Neural progenitor cell (in vitro differentiated cells): ENCODE data around the gene PIGM. TPM values are rescaled to one million over a fixed set of nuclear protein-coding genes. Genes with fewer than 3 reads are reported as not detected.

Source experiments
- DNase-seq: peaks from one replicate; pipeline ENCODE4 v3.0.0-alpha.2; 2016; ENCODE audit warnings: low spot score
- H2AFZ ChIP-seq: fragments of 200-600 bp; sonication (generic); replicated peaks from 2 replicates; pipeline ENCODE4 v1.6.1; 2016; ENCODE audit warnings: antibody characterized with exemption
- H3F3A ChIP-seq: fragments of 200-600 bp; sonication (generic); 2 replicates; pipeline ENCODE4 v1.6.1; 2016; ENCODE audit warnings: antibody characterized with exemption, low read depth
- H3K27ac ChIP-seq: fragments of 200-600 bp; sonication (generic); 2 replicates; pipeline ENCODE4 v1.5.1; 2016; ENCODE audit warnings: mild to moderate bottlenecking
- H3K27me3 ChIP-seq: fragments of 200-600 bp; sonication (generic); 2 replicates; pipeline ENCODE4 v1.6.1; 2016; ENCODE audit warnings: mild to moderate bottlenecking, moderate library complexity
- H3K36me3 ChIP-seq: fragments of 200-600 bp; sonication (generic); 2 replicates; pipeline ENCODE4 v1.5.1; 2016
- H3K4me1 ChIP-seq: fragments of 200-600 bp; sonication (generic); 2 replicates; pipeline ENCODE4 v1.6.1; 2016; ENCODE audit warnings: mixed run types
- H3K4me2 ChIP-seq: fragments of 200-600 bp; sonication (generic); 2 replicates; pipeline ENCODE4 v1.6.1; 2016
- H3K4me3 ChIP-seq: fragments of 200-600 bp; sonication (generic); 2 replicates; pipeline ENCODE4 v1.5.1; 2016
- H3K79me2 ChIP-seq: fragments of 200-600 bp; sonication (generic); 2 replicates; pipeline ENCODE4 v1.6.1; 2016; ENCODE audit warnings: low read depth
- H3K9ac ChIP-seq: fragments of 200-600 bp; sonication (generic); 2 replicates; pipeline ENCODE4 v1.6.1; 2016
- H3K9me3 ChIP-seq: fragments of 200-600 bp; sonication (generic); 2 replicates; pipeline ENCODE4 v1.5.1; 2016; ENCODE audit warnings: low read depth
- H4K20me1 ChIP-seq: fragments of 200-600 bp; sonication (generic); 2 replicates; pipeline ENCODE4 v1.6.1; 2016; ENCODE audit warnings: low read depth
- H3K27ac Mint-ChIP-seq: 3 replicates; pipeline ENCODE4 v1.8.0; 2021; ENCODE audit warnings: mixed read lengths
- H3K27me3 Mint-ChIP-seq: 2 replicates; pipeline ENCODE4 v1.8.0; 2022; ENCODE audit warnings: low read depth, mild to moderate bottlenecking, inconsistent platforms, moderate library complexity, mixed read lengths; ENCODE audit not compliant: insufficient read depth
- H3K36me3 Mint-ChIP-seq: 3 replicates; pipeline ENCODE4 v1.8.0; 2021; ENCODE audit warnings: mixed read lengths
- H3K4me1 Mint-ChIP-seq: 3 replicates; pipeline ENCODE4 v1.8.0; 2021; ENCODE audit warnings: mixed read lengths
- H3K4me3 Mint-ChIP-seq: 3 replicates; pipeline ENCODE4 v1.8.0; 2021; ENCODE audit warnings: mild to moderate bottlenecking, moderate library complexity, mixed read lengths
- H3K9me3 Mint-ChIP-seq: 3 replicates; pipeline ENCODE4 v1.8.0; 2020; ENCODE audit warnings: mixed read lengths
- EZH2 ChIP-seq: fragments of 200-600 bp; sonication (generic); IDR thresholded peaks from 2 replicates; pipeline ENCODE4 v1.6.1; 2017; ENCODE audit warnings: antibody characterized with exemption, mild to moderate bottlenecking, moderate library complexity
- EZH2phosphoT487 ChIP-seq: fragments of 200-600 bp; sonication (generic); IDR thresholded peaks from 2 replicates; pipeline ENCODE4 v1.6.1; 2017; ENCODE audit warnings: antibody characterized with exemption
- total RNA-seq: library from RNA; depleted of rRNA; stranded (reverse); fragments of >200 nt; gene quantifications from 2 replicates; pipeline ENCODE4 v1.2.3, GENCODE V29; 2015; ENCODE audit warnings: low replicate concordance
- TF ChIP-seq, protein P1 (sequence below): fragments of 200-600 bp; sonication (generic); IDR thresholded peaks from 2 replicates; pipeline ENCODE4 v1.5.1; 2017; ENCODE audit warnings: antibody characterized with exemption, mild to moderate bottlenecking

The PIGM gene
- total RNA-seq, 1 donor from 2014 or later, result 7.1 TPM

GRCh38 chr1:159996653-159997052 is 35.1 kb downstream of the PIGM start:
- H3K4me2 ChIP-seq, result no peak overlapping the region
- Mint-ChIP-seq H3K27ac (no peak overlapping the region), H3K36me3 (no peaks in the 10 kb centered on the region), H3K4me3 (no peak overlapping the region), H3K27me3 (peaks cover 3% of the 10 kb centered on the region), H3K9me3 (no peaks in the 10 kb centered on the region), H3K4me1 (no peaks in the 10 kb centered on the region)
- no peaks in the 10 kb centered on the region for H3K4me1 ChIP-seq
- no peaks in the 10 kb centered on the region for H3K27me3 ChIP-seq
- no peak overlapping the region for H3K9ac ChIP-seq
- DNase-seq, result no peak
- H3K36me3 ChIP-seq, result no peaks in the 10 kb centered on the region
- peaks cover 8% of the 10 kb centered on the region for H3F3A ChIP-seq
- H3K79me2 ChIP-seq, result no peaks in the 10 kb centered on the region
- no peak overlapping the region for H3K27ac ChIP-seq
- no peaks in the 10 kb centered on the region for H4K20me1 ChIP-seq
- no peak overlapping the region for H3K4me3 ChIP-seq
- TF ChIP-seq EZH2phosphoT487 (no peak), EZH2 (no peak)
- TF ChIP-seq, protein P1, sequence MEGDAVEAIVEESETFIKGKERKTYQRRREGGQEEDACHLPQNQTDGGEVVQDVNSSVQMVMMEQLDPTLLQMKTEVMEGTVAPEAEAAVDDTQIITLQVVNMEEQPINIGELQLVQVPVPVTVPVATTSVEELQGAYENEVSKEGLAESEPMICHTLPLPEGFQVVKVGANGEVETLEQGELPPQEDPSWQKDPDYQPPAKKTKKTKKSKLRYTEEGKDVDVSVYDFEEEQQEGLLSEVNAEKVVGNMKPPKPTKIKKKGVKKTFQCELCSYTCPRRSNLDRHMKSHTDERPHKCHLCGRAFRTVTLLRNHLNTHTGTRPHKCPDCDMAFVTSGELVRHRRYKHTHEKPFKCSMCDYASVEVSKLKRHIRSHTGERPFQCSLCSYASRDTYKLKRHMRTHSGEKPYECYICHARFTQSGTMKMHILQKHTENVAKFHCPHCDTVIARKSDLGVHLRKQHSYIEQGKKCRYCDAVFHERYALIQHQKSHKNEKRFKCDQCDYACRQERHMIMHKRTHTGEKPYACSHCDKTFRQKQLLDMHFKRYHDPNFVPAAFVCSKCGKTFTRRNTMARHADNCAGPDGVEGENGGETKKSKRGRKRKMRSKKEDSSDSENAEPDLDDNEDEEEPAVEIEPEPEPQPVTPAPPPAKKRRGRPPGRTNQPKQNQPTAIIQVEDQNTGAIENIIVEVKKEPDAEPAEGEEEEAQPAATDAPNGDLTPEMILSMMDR, result no peak
- no peak overlapping the region for H2AFZ ChIP-seq
- H3K9me3 ChIP-seq, result no peaks in the 10 kb centered on the region

DNA sequence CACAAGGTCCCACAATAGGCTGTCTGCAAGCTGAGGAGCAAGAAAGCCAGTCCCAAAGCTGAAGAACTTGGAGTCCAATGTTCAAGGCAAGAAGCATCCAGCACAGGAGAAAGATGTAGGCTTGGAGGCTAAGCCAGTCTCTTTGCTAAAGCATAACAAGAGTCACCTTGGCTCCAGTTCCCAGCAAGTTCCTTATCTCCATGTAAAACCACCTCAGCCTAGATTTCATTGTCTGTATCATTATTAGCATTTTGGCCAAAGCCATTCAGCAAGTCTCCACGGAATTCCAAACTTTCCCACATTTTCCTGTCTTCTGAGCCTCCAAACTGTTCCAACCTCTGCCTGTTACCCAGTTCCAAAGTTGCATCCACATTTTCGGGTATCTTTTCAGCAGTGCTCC is 36.9 kb downstream of the PIGM start:
- Histone ChIP-seq H3K9me3 (no peaks in the 10 kb centered on the region), H3K4me1 (no peaks in the 10 kb centered on the region), H3F3A (peaks cover 9% of the 10 kb centered on the region), H3K4me3 (no peak overlapping the region), H3K9ac (no peak overlapping the region), H4K20me1 (no peaks in the 10 kb centered on the region), H3K79me2 (no peaks in the 10 kb centered on the region), H2AFZ (no peak overlapping the region), H3K27me3 (no peaks in the 10 kb centered on the region), H3K36me3 (no peaks in the 10 kb centered on the region), H3K27ac (no peak overlapping the region), H3K4me2 (no peak overlapping the region)
- TF ChIP-seq, protein P1, result no peak
- no peak for TF ChIP-seq EZH2phosphoT487
- no peak for TF ChIP-seq EZH2
- no peak overlapping the region for H3K27ac Mint-ChIP-seq
- DNase-seq, result no peak
- no peak overlapping the region for H3K4me3 Mint-ChIP-seq
- H3K4me1 Mint-ChIP-seq, result no peaks in the 10 kb centered on the region
- no peaks in the 10 kb centered on the region for H3K36me3 Mint-ChIP-seq
- no peaks in the 10 kb centered on the region for H3K9me3 Mint-ChIP-seq
- peaks cover 3% of the 10 kb centered on the region for H3K27me3 Mint-ChIP-seq

DNA sequence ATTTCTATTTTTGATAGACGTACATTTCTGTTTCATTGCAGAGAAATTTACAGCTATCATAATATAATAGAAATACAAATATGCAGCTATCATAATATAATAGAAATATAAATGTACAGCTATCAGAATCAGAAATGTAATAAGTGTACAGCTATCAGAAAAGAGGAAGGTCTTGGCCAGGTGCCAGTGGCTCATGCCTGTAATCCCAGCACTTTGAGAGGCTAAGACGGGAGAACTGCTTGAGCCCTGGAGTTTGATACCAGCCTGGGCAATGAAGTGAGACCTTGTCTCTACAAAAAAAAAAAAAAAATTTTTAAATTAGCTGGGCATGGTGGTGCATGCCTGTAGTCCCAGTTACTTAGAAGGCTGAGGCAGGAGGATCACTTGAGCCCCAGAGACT is 37.9 kb downstream of the PIGM start:
- H3K79me2 ChIP-seq, result no peaks in the 10 kb centered on the region
- H3K9me3 ChIP-seq, result no peaks in the 10 kb centered on the region
- TF ChIP-seq, protein P1, result no peak
- TF ChIP-seq EZH2phosphoT487 (no peak), EZH2 (no peak)
- H4K20me1 ChIP-seq, result no peaks in the 10 kb centered on the region
- H3F3A ChIP-seq, result peaks cover 9% of the 10 kb centered on the region
- no peak overlapping the region for H2AFZ ChIP-seq
- H3K9ac ChIP-seq, result no peak overlapping the region
- H3K4me1 ChIP-seq, result no peaks in the 10 kb centered on the region
- no peak overlapping the region for H3K4me2 ChIP-seq
- H3K27ac ChIP-seq, result no peak overlapping the region
- H3K36me3 ChIP-seq, result no peaks in the 10 kb centered on the region
- H3K27ac Mint-ChIP-seq, result no peak overlapping the region
- no peak overlapping the region for H3K4me3 Mint-ChIP-seq
- H3K4me3 ChIP-seq, result no peak overlapping the region
- H3K36me3 Mint-ChIP-seq, result no peaks in the 10 kb centered on the region
- no peaks in the 10 kb centered on the region for H3K9me3 Mint-ChIP-seq
- DNase-seq, result no peak
- H3K27me3 Mint-ChIP-seq, result peaks cover 3% of the 10 kb centered on the region
- no peaks in the 10 kb centered on the region for H3K27me3 ChIP-seq
- H3K4me1 Mint-ChIP-seq, result no peaks in the 10 kb centered on the region
